Transverse colon (tissue), 4 donors: Measurements from ENCODE around the gene GPR162. TPM values are rescaled to one million over a fixed set of nuclear protein-coding genes. Genes with fewer than 3 reads are reported as not detected.

Experiments
- DNase-seq: peaks from one replicate; pipeline ENCODE4 v3.0.0-alpha.2; 2019
- H3K27ac ChIP-seq, 4 donors: fragments of 200-600 bp; sonication (generic); 2 replicates each; pipeline ENCODE4 v1.5.1; 2016 to 2018; ENCODE audit warnings: inconsistent platforms in 4 of 4
- H3K27me3 ChIP-seq: fragments of 200-600 bp; sonication (generic); 2 replicates; pipeline ENCODE4 v1.5.1; 2017; ENCODE audit warnings: inconsistent platforms
- H3K36me3 ChIP-seq, 4 donors: fragments of 200-600 bp; sonication (generic); 2 replicates each; pipeline ENCODE4 v1.5.1; 2017 to 2019; ENCODE audit warnings: inconsistent platforms in 4 of 4
- H3K4me1 ChIP-seq, 4 donors: fragments of 200-600 bp; sonication (generic); 2 replicates each; pipeline ENCODE4 v1.5.1; 2017 to 2020; ENCODE audit warnings: inconsistent platforms in 4 of 4
- H3K4me3 ChIP-seq, 4 donors: fragments of 200-600 bp; sonication (generic); 1 replicate in 1 of 4; 2 replicates in 3 of 4; pipeline versions ENCODE4 v1.5.1 to v1.6.1; 2017 to 2019; ENCODE audit warnings: inconsistent platforms in 4 of 4
- H3K9me3 ChIP-seq, 2 donors: fragments of 200-600 bp; sonication (generic); 2 replicates each; pipeline ENCODE4 v1.5.1; 2017 to 2019; ENCODE audit warnings: inconsistent platforms in 2 of 2
- CTCF ChIP-seq, 5 experiments: fragments of 200-600 bp in 3 of 5; fragments of 450-650 bp in 2 of 5; sonication (generic) in 3 of 5; IDR thresholded peaks; 1 replicate in 2 of 5; 2 replicates in 3 of 5; pipeline ENCODE4 v1.5.1; 2016 to 2017; ENCODE audit warnings: antibody characterized with exemption in 5 of 5, inconsistent platforms in 3 of 5, mild to moderate bottlenecking in 2 of 5, moderate library complexity in 1 of 5
- EP300 ChIP-seq: sonication (generic); formaldehyde crosslinking; IDR thresholded peaks from one replicate; pipeline ENCODE4 v1.6.1; 2017; ENCODE audit warnings: antibody characterized with exemption, low read depth
- POLR2A ChIP-seq: fragments of 450-650 bp; IDR thresholded peaks from one replicate; pipeline ENCODE4 v1.6.1; 2016; ENCODE audit warnings: antibody characterized with exemption, mild to moderate bottlenecking, moderate library complexity
- POLR2AphosphoS5 ChIP-seq, 3 donors: sonication (generic); formaldehyde crosslinking; IDR thresholded peaks; one replicate each; pipeline ENCODE4 v1.6.1; 2016; ENCODE audit warnings: antibody characterized with exemption in 3 of 3
- WGBS, 2 donors: methylation state at CpG; one replicate each; pipeline ENCODE4 v1.1.5; 2018; ENCODE audit warnings: low coverage in 1 of 2; 5-methylcytosine and 5-hydroxymethylcytosine counted together
- in situ Hi-C, 4 donors: fragments of 200-750 bp; cut with MboI; loops; one replicate each; pipeline versions ENCODE4 v1.15.0 to v1.15.1; 2017; ENCODE audit warnings: low sequenced_read_pairs in 3 of 4, low pct_ligation_motif_present in 1 of 4, low pct_unique_long_range_greater_than_20kb in 1 of 4
- intact Hi-C: fragments of 100-400 bp; cut with DNase I; formaldehyde crosslinking; loops from one replicate; pipeline ENCODE4 v1.15.1; 2023; ENCODE audit warnings: low total_unique reads
- total RNA-seq, 4 donors: library from RNA; depleted of rRNA; stranded (reverse); fragments of >200 nt; gene quantifications; one replicate each; pipeline ENCODE4 v1.1.0, GENCODE V29; 2016

Gene GPR162
- total RNA-seq, 4 donors from 2014 or later = 3.0 to 6.4 (median 3.1) TPM; not detected in 1

- H3K36me3 ChIP-seq = no peaks in the 10 kb centered on the region
- TF ChIP-seq POLR2AphosphoS5 (IDR thresholded peaks at IDR 0.05) (no peak), EP300 (no peak)
- in situ Hi-C loops = loop anchor here in 2 of 4 donors (25.0 kb wide), 1 partner anchor 95 kb away; no protein-coding TSS in a partner anchor
- no peak overlapping the region for H3K27ac ChIP-seq
- peaks cover 2 to 25% (median 18%) of the 10 kb centered on the region in 4 donors for H3K4me1 ChIP-seq
- H3K9me3 ChIP-seq = no peaks in the 10 kb centered on the region
- H3K4me3 ChIP-seq = no peak overlapping the region
- H3K27me3 ChIP-seq = peaks cover 32% of the 10 kb centered on the region
- 85 to 86% methylated on average over 4 of the region's 4 CpGs for WGBS, 2 donors
- intact Hi-C loops = no loop called here
- DNase-seq = no peak
These were observed 10.5 kb downstream of the GPR162 start for GRCh38 chr12:6832125-6832524.

- Histone ChIP-seq H3K4me1 (peaks cover 0 to 14% (median 12%) of the 10 kb centered on the region in 4 donors), H3K27ac (no peak overlapping the region), H3K9me3 (no peaks in the 10 kb centered on the region), H3K36me3 (no peaks in the 10 kb centered on the region), H3K27me3 (peaks cover 22% of the 10 kb centered on the region), H3K4me3 (no peak overlapping the region)
- in situ Hi-C loops = loop anchor here in 2 of 4 donors (25.0 kb wide), 1 partner anchor 96 kb away; no protein-coding TSS in a partner anchor
- WGBS, 2 donors = 67% methylated on average over 6 of the region's 6 CpGs; no CpG with 5 or more reads in 1 of the 2 donors
- intact Hi-C loops = no loop called here
- no peak for DNase-seq
- TF ChIP-seq POLR2A (no peak), POLR2AphosphoS5 (IDR thresholded peaks at IDR 0.05) (no peak), CTCF (IDR thresholded peaks at IDR 0.05) (no peak), EP300 (no peak)
These were observed 11.7 kb downstream of the GPR162 start for GRCh38 chr12:6833189-6833890.

- H3K4me1 ChIP-seq = peaks cover 0 to 7% (median 5%) of the 10 kb centered on the region in 4 donors
- no peaks in the 10 kb centered on the region for H3K36me3 ChIP-seq
- intact Hi-C loops = no loop called here
- H3K27ac ChIP-seq = no peak overlapping the region
- H3K9me3 ChIP-seq = no peaks in the 10 kb centered on the region
- TF ChIP-seq EP300 (no peak), POLR2AphosphoS5 (IDR thresholded peaks at IDR 0.05) (no peak), POLR2A (no peak), CTCF (IDR thresholded peaks at IDR 0.05) (no peak)
- H3K4me3 ChIP-seq = no peak overlapping the region
- peaks cover 13% of the 10 kb centered on the region for H3K27me3 ChIP-seq
- no peak for DNase-seq
- 40 to 53% methylated on average over 1 of the region's 1 CpG for WGBS, 2 donors
- in situ Hi-C loops = loop anchor here in 2 of 4 donors (25.0 kb wide), 1 partner anchor 97 kb away; no protein-coding TSS in a partner anchor
These were observed 12.6 kb downstream of the GPR162 start for GRCh38 chr12:6834254-6834653.

- 61 to 69% methylated on average over 4 to 5 of the region's 5 CpGs for WGBS, 2 donors
- no peak for DNase-seq
- intact Hi-C loops = no loop called here
- Histone ChIP-seq H3K4me3 (no peak overlapping the region), H3K27ac (no peak overlapping the region), H3K9me3 (no peaks in the 10 kb centered on the region), H3K4me1 (peaks cover 0 to 1% (median 0%) of the 10 kb centered on the region in 4 donors), H3K27me3 (peaks cover 7% of the 10 kb centered on the region), H3K36me3 (no peaks in the 10 kb centered on the region)
- in situ Hi-C loops = loop anchor here in 2 of 4 donors (25.0 kb wide), 1 partner anchor 98 kb away; no protein-coding TSS in a partner anchor
- no peak for TF ChIP-seq CTCF (IDR thresholded peaks at IDR 0.05)
- no peak for TF ChIP-seq POLR2A
- TF ChIP-seq POLR2AphosphoS5 (IDR thresholded peaks at IDR 0.05) = no peak
- TF ChIP-seq EP300 = no peak
These were observed 13.3 kb downstream of the GPR162 start for GRCh38 chr12:6834873-6835272.
